Glutamatergic neuron (in vitro differentiated cells): ENCODE measurements around the gene CREG2. TPM values are rescaled to one million over a fixed set of nuclear protein-coding genes. Genes with fewer than 3 reads are reported as not detected.

Source experiments
- DNase-seq: peaks from one replicate; pipeline ENCODE4 v3.0.0; 2022
- H3K27ac Mint-ChIP-seq: one replicate; pipeline ENCODE4 v1.8.0; 2020; ENCODE audit warnings: mild to moderate bottlenecking, mixed read lengths, inconsistent platforms; ENCODE audit not compliant: unreplicated experiment
- H3K27me3 Mint-ChIP-seq: one replicate; pipeline ENCODE4 v1.8.0; 2020; ENCODE audit warnings: mild to moderate bottlenecking, moderate library complexity, mixed read lengths, inconsistent platforms; ENCODE audit not compliant: unreplicated experiment
- H3K36me3 Mint-ChIP-seq: one replicate; pipeline ENCODE4 v1.8.0; 2020; ENCODE audit warnings: mild to moderate bottlenecking, mixed read lengths, inconsistent platforms; ENCODE audit not compliant: unreplicated experiment
- H3K4me1 Mint-ChIP-seq: one replicate; pipeline ENCODE4 v1.8.0; 2020; ENCODE audit warnings: mild to moderate bottlenecking, low read depth, mixed read lengths, inconsistent platforms; ENCODE audit not compliant: unreplicated experiment
- H3K4me3 Mint-ChIP-seq: one replicate; pipeline ENCODE4 v1.8.0; 2020; ENCODE audit warnings: mild to moderate bottlenecking, mixed read lengths, inconsistent platforms; ENCODE audit not compliant: unreplicated experiment
- H3K9me3 Mint-ChIP-seq: one replicate; pipeline ENCODE4 v1.8.0; 2020; ENCODE audit warnings: mild to moderate bottlenecking, moderate library complexity, mixed read lengths, inconsistent platforms; ENCODE audit not compliant: unreplicated experiment
- total RNA-seq: library from RNA; stranded (reverse); fragmentation: NEBNext Ultra II Directional; extraction: Animal tissue kit (Norgen Biotek cat#: 25700); gene quantifications from one replicate; pipeline ENCODE4 v1.2.1, GENCODE V29; 2021; ENCODE audit not compliant: unreplicated experiment
- TF ChIP-seq, protein P1 (sequence below): fragments of 200-600 bp; sonication (generic); IDR thresholded peaks from one replicate; pipeline ENCODE4 v1.5.0; 2021; ENCODE audit not compliant: partially characterized antibody, unreplicated experiment

Gene CREG2
- total RNA-seq, 1 donor from 2014 or later: 1.3 TPM

DNA sequence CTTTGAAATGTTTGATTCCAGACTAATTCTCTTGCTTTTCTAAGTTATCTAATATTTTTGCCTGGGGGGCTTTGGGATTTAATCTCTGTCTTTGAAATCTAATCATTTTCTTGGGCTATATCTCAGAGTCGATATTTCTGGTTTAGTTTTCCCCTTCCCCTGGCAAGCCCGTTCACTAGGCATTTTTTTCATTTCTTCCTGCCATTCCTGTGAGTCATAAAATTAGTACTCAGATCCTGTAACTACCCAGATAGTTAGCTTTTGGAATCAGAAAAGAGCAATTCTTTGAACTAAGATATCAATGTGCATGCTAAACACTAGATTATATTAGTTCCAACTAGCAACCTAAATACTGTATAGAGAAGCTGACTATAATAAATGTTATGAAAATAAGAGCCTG is 49.4 kb downstream of the CREG2 start:
- no peak for DNase-seq
- H3K27ac Mint-ChIP-seq: no peak overlapping the region
- H3K4me1 Mint-ChIP-seq: peaks cover 3% of the 10 kb centered on the region

DNA sequence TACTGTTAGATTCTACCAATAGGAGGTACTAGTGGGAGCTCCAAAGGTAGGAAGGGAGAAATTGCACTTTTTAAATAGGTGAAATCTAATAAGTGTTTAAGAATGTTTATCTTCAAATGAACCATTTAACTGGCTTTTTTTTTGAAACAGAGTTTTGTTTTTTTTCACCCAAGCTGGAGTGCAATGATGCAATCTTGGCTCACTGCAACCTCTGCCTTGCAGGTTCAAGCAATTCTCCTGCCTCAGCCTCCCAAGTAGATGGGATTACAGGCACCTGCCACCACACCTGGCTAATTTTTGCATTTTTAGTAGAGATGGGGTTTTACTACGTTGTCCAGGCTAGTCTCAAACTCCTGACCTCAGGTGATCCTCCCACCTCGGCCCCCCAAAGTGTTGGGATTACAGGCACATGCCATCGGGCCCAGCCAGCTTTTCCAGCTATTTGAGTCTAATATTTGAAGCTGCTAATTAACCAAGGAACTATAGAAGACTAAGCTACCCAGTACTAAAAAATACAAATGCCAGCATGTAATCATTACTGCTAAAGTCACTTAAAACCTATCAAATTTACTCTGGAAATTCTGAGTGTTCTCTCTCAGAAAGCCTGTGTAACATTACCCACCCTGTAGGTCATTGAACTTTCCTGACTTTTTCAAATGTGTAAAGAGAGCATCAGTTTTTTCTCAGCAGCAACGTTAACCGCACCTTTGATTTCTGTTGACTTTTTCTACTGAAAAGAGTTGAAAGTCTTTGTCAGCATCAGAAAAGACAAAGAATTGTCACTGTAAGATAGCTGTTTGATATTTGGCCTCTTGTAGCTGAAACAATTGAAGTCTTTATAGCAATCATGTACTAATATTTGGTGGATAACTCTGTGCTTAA is 54.2 kb downstream of the CREG2 start:
- H3K4me3 Mint-ChIP-seq: no peak overlapping the region
- H3K4me1 Mint-ChIP-seq: peaks cover 9% of the 10 kb centered on the region
- H3K9me3 Mint-ChIP-seq: no peaks in the 10 kb centered on the region
- TF ChIP-seq, protein P1, sequence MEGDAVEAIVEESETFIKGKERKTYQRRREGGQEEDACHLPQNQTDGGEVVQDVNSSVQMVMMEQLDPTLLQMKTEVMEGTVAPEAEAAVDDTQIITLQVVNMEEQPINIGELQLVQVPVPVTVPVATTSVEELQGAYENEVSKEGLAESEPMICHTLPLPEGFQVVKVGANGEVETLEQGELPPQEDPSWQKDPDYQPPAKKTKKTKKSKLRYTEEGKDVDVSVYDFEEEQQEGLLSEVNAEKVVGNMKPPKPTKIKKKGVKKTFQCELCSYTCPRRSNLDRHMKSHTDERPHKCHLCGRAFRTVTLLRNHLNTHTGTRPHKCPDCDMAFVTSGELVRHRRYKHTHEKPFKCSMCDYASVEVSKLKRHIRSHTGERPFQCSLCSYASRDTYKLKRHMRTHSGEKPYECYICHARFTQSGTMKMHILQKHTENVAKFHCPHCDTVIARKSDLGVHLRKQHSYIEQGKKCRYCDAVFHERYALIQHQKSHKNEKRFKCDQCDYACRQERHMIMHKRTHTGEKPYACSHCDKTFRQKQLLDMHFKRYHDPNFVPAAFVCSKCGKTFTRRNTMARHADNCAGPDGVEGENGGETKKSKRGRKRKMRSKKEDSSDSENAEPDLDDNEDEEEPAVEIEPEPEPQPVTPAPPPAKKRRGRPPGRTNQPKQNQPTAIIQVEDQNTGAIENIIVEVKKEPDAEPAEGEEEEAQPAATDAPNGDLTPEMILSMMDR: no peak
- no peaks in the 10 kb centered on the region for H3K36me3 Mint-ChIP-seq
- no peak for DNase-seq
- H3K27me3 Mint-ChIP-seq: no peaks in the 10 kb centered on the region
- H3K27ac Mint-ChIP-seq: no peak overlapping the region

More for the DNA sequence above, 49.4 kb downstream of the CREG2 start:
- Mint-ChIP-seq H3K9me3 (no peaks in the 10 kb centered on the region), H3K27me3 (no peaks in the 10 kb centered on the region), H3K36me3 (no peaks in the 10 kb centered on the region), H3K4me3 (no peak overlapping the region)
- TF ChIP-seq, protein P1: no peak

DNA sequence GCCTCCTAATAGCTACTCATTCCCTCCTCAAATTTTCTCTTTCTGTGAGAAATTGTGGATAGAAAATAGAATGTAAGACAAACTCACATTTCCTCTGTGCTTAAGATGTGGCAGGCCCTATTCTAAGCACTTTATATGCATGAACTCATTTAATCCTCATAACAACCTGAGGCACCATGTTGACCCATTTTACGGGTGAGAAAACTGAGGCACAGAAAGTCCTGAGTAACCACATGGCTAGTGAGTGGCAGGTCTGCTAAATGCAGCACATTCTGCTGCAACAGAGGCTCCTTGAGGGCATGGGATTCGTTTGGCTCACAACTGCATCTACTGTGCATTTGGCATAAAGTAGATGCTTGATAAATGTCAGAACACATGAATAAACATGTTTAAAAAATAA is 56.1 kb downstream of the CREG2 start:
- Mint-ChIP-seq H3K4me1 (peaks cover 9% of the 10 kb centered on the region), H3K27ac (no peak overlapping the region), H3K36me3 (no peaks in the 10 kb centered on the region), H3K4me3 (no peak overlapping the region), H3K27me3 (no peaks in the 10 kb centered on the region), H3K9me3 (no peaks in the 10 kb centered on the region)
- TF ChIP-seq, protein P1: no peak
- DNase-seq: no peak

DNA sequence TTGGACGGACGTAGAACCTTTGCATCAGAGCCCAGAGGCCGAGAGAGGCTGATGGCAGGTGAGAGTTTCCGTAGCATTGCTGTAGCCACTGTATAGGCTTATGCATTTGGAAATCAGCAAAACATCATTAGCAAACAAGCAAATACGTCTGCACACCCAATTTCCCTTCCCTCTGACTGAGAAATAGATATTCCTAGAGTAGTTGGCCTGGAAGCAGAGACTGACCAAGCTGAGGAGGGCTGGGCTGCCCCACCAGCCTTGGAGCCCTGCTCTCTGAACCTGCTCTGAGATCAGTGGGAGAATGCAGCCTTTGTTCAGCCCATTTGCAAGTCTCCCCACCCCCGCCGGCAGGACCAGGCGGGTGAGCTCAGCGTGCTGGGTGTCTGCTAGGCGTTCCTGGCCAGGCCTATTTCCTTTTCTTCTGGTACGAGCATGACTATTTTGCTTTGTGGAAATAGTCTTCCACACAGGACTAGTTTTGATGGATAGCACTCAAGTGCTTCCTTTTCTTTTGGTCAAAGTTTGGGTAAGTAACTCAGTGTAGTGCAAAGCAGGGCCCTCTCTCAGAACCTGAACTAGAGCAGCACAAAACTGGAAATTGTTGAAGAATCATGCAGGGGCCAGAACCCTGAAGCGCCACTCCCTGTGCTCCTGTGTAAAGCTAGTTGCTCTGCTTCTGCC is 56.9 kb downstream of the CREG2 start:
- Mint-ChIP-seq H3K27me3 (no peaks in the 10 kb centered on the region), H3K4me3 (no peak overlapping the region), H3K9me3 (no peaks in the 10 kb centered on the region), H3K27ac (no peak overlapping the region), H3K36me3 (no peaks in the 10 kb centered on the region), H3K4me1 (peaks cover 9% of the 10 kb centered on the region)
- TF ChIP-seq, protein P1: no peak
- no peak for DNase-seq

DNA sequence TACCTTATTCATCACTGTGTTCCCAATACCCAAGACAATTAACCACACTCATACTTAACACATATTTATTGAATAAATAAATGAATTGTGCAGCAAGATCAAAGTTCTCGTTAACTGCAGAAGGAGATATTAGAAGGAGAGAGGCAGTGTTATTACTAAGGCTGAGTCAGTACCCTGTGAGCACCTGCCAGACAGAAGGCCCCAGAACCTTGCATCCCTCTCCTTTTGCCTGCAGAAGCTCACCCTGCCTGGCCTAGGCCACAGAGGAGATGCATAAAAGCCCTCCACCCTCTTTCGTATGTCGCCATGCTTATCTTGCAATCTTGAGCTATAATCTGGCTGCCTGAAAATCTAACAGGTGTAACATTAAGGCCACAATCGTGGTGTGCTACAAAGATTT is 58.3 kb downstream of the CREG2 start:
- no peaks in the 10 kb centered on the region for H3K27me3 Mint-ChIP-seq
- TF ChIP-seq, protein P1: no peak
- H3K4me3 Mint-ChIP-seq: no peak overlapping the region
- no peaks in the 10 kb centered on the region for H3K9me3 Mint-ChIP-seq
- DNase-seq: no peak
- no peaks in the 10 kb centered on the region for H3K36me3 Mint-ChIP-seq
- H3K4me1 Mint-ChIP-seq: peaks cover 9% of the 10 kb centered on the region
- H3K27ac Mint-ChIP-seq: no peak overlapping the region
